ENCODE data around the gene ZNF326. TPM values are rescaled to one million over a fixed set of nuclear protein-coding genes. Genes with fewer than 3 reads are reported as not detected.
A peak's percentile ranks its signal among the peaks of the same experiment; 100 is the strongest.

The ZNF326 gene
- total and polyA plus RNA-seq, 4 donors: 15.7 to 61.2 (median 43.3) TPM

DNA sequence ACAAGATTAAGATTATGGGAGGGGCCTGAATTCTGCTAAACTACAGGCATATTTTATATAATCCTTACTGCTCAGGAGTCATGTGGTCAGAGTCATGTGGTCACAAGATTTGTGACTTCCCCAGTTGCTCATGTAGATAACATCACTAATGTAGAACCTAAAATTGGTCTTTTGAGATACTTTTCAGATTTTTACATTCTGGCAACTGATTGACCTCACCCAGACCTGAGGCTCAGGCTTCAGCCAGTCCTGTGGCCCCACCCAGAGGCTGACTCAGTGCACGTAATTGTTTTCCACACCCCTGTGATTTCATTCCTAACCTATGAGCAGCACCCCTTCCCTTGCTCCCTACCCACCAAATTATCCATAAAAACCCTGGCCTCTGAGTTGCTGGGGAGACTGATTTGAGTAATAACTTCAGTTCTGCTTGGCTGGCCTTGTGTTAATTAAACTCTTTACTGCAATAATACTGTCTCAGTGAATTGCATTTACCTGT, 41.7 kb upstream of the ZNF326 start:
- peak in 1 of 6 donors; percentile 15 for DNase-seq (ENCODE audit: low read depth in 4 of 6, low spot score in 6 of 6)
- 20% methylated on average over 1 of the region's 1 CpG for WGBS (ENCODE audit: insufficient coverage)
- no peak overlapping the region for H3K4me3 ChIP-seq (ENCODE audit: low read depth, low read length)
- no peaks in the 10 kb centered on the region for H3K4me1 ChIP-seq (ENCODE audit: control insufficient read depth, insufficient read depth, low read length)
- H3K27me3 ChIP-seq (ENCODE audit: control insufficient read depth, insufficient read depth, low read length): no peaks in the 10 kb centered on the region
- no peak overlapping the region for H3K27ac ChIP-seq (ENCODE audit: low read depth, low read length)
- no peaks in the 10 kb centered on the region for H3K36me3 ChIP-seq (ENCODE audit: control insufficient read depth, insufficient read depth, low read length)
- H3K9me3 ChIP-seq (ENCODE audit: control insufficient read depth, insufficient read depth, low read length): no peaks in the 10 kb centered on the region

DNA sequence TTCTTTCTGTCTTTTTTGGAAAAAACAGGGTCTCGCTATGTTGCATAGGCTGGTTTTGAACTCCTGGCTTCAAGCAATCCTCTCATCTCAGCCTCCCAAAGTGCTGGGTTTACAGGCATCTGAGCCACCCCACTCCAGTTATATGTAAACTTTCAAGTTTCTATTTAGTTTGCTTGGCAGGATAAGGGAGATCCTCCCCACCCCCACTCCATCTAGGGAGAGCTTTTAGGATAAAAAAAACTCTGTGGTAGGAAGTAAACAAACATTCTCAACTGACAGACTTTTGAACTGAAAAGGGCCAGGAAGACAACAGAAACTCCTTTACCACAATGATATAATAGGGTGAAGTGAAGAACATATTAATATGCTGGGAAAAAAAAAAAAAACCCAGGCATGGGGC, 41.0 kb upstream of the ZNF326 start:
- Histone ChIP-seq H3K4me1 (ENCODE audit: control insufficient read depth, insufficient read depth, low read length) (no peaks in the 10 kb centered on the region), H3K27ac (ENCODE audit: low read depth, low read length) (no peak overlapping the region), H3K27me3 (ENCODE audit: control insufficient read depth, insufficient read depth, low read length) (no peaks in the 10 kb centered on the region), H3K9me3 (ENCODE audit: control insufficient read depth, insufficient read depth, low read length) (no peaks in the 10 kb centered on the region), H3K4me3 (ENCODE audit: low read depth, low read length) (no peak overlapping the region), H3K36me3 (ENCODE audit: control insufficient read depth, insufficient read depth, low read length) (no peaks in the 10 kb centered on the region)
- 100% methylated on average over 1 of the region's 1 CpG for WGBS (ENCODE audit: insufficient coverage)
- no peak for DNase-seq (ENCODE audit: low read depth in 4 of 6, low spot score in 6 of 6)

DNA sequence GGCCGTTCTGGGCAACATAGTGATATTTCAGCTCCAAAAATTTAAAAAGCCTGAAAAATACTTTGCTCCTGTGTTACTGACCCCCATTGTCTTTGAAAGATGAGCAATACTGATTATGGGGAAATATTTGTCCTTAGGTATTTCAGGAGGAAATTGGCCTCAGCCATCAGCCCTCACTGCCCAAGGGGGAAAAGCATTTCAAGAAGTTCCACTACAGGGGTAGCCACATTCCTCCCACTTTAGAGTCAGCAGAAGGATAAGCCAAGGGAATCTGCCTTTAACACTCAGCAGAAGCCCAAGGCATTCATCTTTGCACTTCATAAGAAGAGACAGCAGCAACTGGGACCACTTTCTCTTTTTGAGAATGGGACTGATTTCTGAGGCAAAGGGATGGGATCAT, 40.5 kb upstream of the ZNF326 start:
- H3K36me3 ChIP-seq (ENCODE audit: control insufficient read depth, insufficient read depth, low read length): no peaks in the 10 kb centered on the region

DNA sequence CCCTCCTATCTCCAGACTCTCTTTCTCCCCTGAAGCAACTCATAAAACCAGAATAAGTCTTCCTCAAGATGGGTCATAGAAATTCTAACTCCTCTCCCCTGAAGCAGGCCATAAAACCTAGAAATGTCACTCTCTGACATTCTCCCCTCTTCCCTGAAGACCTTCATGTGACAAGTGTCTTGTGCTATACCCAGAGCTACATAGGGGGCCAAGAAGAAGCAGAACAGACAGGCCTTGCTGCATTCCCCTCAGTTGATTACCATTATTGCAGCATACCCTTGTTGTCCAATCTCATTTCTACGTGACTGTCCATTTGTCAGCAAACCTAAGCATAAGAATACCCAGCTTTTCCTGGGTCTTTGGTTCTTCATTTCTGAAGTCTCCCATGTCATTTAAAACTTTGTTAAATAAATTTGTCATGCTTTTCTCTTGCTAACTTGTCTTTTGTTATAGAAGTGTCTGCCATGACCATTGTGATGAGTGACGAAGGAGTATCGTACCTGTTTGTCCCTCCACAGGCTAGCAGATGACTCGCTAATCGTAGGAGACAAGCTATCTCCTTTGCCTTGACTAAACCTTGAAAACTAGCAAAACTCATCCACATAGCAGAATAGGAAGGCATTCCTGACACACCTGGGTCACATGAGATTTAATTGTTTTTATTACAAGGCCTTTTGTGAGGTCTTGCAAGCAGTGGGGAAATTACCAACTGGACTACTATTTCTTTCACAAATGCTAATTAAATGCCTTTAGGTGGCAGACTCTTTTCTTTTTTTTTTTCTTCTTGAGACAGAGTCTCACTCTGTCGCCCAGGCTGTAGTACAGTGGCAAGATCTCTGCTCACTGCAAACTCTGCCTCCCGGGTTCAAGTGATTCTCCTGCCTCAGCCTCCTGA, 39.4 kb upstream of the ZNF326 start:
- DNase-seq (ENCODE audit: low read depth in 4 of 6, low spot score in 6 of 6): no peak

More for the DNA sequence above, 40.5 kb upstream of the ZNF326 start:
- Histone ChIP-seq H3K27me3 (ENCODE audit: control insufficient read depth, insufficient read depth, low read length) (no peaks in the 10 kb centered on the region), H3K9me3 (ENCODE audit: control insufficient read depth, insufficient read depth, low read length) (no peaks in the 10 kb centered on the region), H3K27ac (ENCODE audit: low read depth, low read length) (no peak overlapping the region), H3K4me1 (ENCODE audit: control insufficient read depth, insufficient read depth, low read length) (no peaks in the 10 kb centered on the region), H3K4me3 (ENCODE audit: low read depth, low read length) (no peak overlapping the region)
- no peak for DNase-seq (ENCODE audit: low read depth in 4 of 6, low spot score in 6 of 6)
- 100% methylated on average over 1 of the region's 1 CpG for WGBS (ENCODE audit: insufficient coverage)

DNA sequence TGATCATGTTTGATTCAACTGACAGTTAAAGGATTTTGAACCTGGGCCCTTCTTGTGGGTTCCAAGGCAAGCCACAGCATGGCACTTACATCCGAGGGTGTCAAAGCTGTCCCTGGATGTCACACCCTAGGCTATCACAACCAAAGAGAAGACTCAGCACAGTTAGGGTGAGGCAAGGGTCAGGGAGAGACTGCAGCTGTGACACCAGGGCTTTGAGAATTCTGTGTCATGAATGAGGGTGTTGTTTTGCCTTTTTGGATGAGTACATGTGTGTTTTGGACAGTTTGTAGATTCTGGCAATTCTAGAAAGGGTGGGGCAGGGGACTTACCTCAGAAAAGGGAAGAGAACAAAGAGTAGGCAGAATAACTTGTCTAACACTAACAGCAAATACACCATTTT, 37.8 kb upstream of the ZNF326 start:
- no peak overlapping the region for H3K4me3 ChIP-seq (ENCODE audit: low read depth, low read length)
- H3K27me3 ChIP-seq (ENCODE audit: control insufficient read depth, insufficient read depth, low read length): no peaks in the 10 kb centered on the region
- H3K36me3 ChIP-seq (ENCODE audit: control insufficient read depth, insufficient read depth, low read length): no peaks in the 10 kb centered on the region
- no peak overlapping the region for H3K27ac ChIP-seq (ENCODE audit: low read depth, low read length)
- no peaks in the 10 kb centered on the region for H3K9me3 ChIP-seq (ENCODE audit: control insufficient read depth, insufficient read depth, low read length)
- no peaks in the 10 kb centered on the region for H3K4me1 ChIP-seq (ENCODE audit: control insufficient read depth, insufficient read depth, low read length)
- 25% methylated on average over 1 of the region's 1 CpG for WGBS (ENCODE audit: insufficient coverage)
- peak in 1 of 6 donors; percentile 32 for DNase-seq (ENCODE audit: low read depth in 4 of 6, low spot score in 6 of 6)

More for the DNA sequence above, 39.4 kb upstream of the ZNF326 start:
- no peaks in the 10 kb centered on the region for H3K27me3 ChIP-seq (ENCODE audit: control insufficient read depth, insufficient read depth, low read length)
- H3K27ac ChIP-seq (ENCODE audit: low read depth, low read length): no peak overlapping the region
- H3K4me1 ChIP-seq (ENCODE audit: control insufficient read depth, insufficient read depth, low read length): no peaks in the 10 kb centered on the region
- H3K36me3 ChIP-seq (ENCODE audit: control insufficient read depth, insufficient read depth, low read length): no peaks in the 10 kb centered on the region
- no peak overlapping the region for H3K4me3 ChIP-seq (ENCODE audit: low read depth, low read length)
- no peaks in the 10 kb centered on the region for H3K9me3 ChIP-seq (ENCODE audit: control insufficient read depth, insufficient read depth, low read length)
- 100% methylated on average over 6 of the region's 7 CpGs for WGBS (ENCODE audit: insufficient coverage)

DNA sequence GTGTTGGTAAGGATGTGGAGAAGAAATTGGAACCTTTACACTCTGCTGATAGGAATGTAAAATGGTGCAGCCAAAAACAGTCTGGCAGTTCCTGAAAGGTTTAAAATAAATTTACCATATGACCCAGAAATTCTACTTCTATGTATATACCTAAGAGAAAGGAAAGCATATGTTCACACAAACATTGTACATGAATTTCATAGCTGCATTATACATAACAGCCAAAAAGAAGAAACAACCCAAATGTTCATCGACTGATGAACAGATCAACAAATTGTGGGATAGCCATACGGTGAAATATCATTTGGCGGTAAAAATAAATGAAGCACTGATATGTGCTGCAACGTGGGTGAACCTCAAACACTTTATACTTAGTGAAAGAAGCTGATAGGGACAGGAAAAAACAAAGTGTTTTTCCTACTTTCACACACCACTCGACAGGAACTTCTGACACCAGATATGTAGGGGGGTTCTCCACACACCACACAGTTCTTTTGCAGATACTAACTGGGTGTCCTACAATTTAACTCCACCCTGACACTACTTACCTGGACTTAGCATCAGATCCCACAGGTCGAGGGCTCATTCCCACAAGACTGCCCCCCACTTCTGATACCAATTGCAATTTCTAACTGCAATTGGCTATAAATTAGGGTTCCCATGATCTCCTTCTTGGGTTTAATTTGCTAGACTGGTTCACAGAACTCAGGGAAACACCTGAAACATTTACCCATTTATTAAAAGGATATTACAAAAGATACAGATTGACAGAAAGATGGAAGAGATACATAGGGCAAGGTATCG, 35.9 kb upstream of the ZNF326 start:
- H3K27ac ChIP-seq (ENCODE audit: low read depth, low read length): no peak overlapping the region
- peak in 1 of 6 donors; percentile 70 for DNase-seq (ENCODE audit: low read depth in 4 of 6, low spot score in 6 of 6)
- WGBS (ENCODE audit: insufficient coverage): 85% methylated on average over 2 of the region's 7 CpGs
- H3K4me1 ChIP-seq (ENCODE audit: control insufficient read depth, insufficient read depth, low read length): no peaks in the 10 kb centered on the region
- no peaks in the 10 kb centered on the region for H3K36me3 ChIP-seq (ENCODE audit: control insufficient read depth, insufficient read depth, low read length)
- no peaks in the 10 kb centered on the region for H3K9me3 ChIP-seq (ENCODE audit: control insufficient read depth, insufficient read depth, low read length)
- no peaks in the 10 kb centered on the region for H3K27me3 ChIP-seq (ENCODE audit: control insufficient read depth, insufficient read depth, low read length)
- no peak overlapping the region for H3K4me3 ChIP-seq (ENCODE audit: low read depth, low read length)

DNA sequence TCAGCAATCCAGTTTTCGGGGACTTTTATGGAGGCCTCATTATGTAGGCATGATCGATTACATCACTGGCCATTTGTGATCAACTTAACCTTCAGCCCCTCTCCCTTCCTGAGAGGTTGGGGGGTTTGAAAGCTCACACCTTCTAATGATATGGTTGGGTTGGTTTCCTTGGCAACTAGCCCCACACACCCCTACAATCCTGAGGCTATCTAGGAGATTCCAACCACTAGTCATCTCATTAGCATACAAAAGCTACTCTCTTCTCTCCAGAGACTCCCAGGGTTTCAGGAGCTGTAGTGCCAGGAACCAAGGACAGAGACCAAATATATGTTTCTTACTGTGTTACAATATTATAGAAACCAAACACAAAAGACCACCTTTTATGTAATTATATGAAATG, 35.2 kb upstream of the ZNF326 start:
- Histone ChIP-seq H3K36me3 (ENCODE audit: control insufficient read depth, insufficient read depth, low read length) (no peaks in the 10 kb centered on the region), H3K9me3 (ENCODE audit: control insufficient read depth, insufficient read depth, low read length) (no peaks in the 10 kb centered on the region), H3K4me3 (ENCODE audit: low read depth, low read length) (no peak overlapping the region), H3K27ac (ENCODE audit: low read depth, low read length) (no peak overlapping the region), H3K27me3 (ENCODE audit: control insufficient read depth, insufficient read depth, low read length) (no peaks in the 10 kb centered on the region), H3K4me1 (ENCODE audit: control insufficient read depth, insufficient read depth, low read length) (no peaks in the 10 kb centered on the region)
- no peak for DNase-seq (ENCODE audit: low read depth in 4 of 6, low spot score in 6 of 6)
- WGBS (ENCODE audit: insufficient coverage): no CpG with 5 or more reads among the region's 2 CpGs

DNA sequence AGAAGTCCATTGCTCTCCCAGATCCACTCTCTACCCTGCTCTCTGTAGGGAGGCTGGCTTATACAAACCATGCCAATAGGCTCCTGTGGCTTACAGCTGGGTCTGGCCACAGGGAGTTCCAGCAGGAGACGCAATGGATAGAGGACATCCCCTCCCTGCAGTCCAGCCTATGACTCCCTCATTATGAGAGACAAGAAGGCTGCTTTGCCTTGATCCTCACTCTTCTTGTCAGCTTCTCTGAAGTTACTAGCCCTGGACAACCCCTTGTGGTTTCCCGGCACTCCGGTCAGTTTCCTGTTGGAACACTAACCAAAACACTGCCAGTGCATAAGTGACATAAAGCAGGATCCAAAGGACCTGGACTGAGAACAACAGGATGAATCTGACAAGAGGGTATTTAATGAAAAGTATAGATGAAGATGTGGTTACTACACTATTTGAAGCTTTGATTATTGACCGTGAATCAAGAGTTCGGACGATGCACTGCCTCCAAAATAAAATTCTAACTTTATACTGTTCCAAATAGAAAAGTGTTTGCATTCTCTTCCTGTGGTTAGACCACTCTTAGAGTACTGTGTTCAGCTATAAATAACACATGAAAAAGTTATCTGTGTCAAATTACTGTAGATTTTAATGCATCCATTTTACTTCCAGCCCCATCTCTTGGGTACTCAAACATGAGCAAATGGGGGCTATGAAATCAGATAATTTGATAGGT, 32.7 kb upstream of the ZNF326 start:
- H3K36me3 ChIP-seq (ENCODE audit: control insufficient read depth, insufficient read depth, low read length): no peaks in the 10 kb centered on the region
- H3K9me3 ChIP-seq (ENCODE audit: control insufficient read depth, insufficient read depth, low read length): no peaks in the 10 kb centered on the region

DNA sequence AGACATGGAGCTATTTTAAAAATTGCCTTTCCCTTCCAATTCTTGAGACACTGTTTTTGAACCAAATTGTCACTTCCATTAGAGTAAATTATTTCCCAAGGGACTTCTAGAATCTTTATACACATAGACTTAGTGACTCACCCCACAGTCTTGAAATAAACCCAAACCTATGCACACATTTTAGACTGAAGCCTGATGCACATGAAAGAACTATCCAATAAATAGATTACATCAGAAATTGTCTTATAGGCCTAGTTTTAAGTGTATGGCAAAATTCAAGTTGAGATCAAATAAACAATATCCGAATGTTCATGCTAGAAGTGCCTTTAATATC, 32.2 kb upstream of the ZNF326 start:
- H3K27ac ChIP-seq (ENCODE audit: low read depth, low read length): no peak overlapping the region
- H3K9me3 ChIP-seq (ENCODE audit: control insufficient read depth, insufficient read depth, low read length): no peaks in the 10 kb centered on the region
- DNase-seq (ENCODE audit: low read depth in 4 of 6, low spot score in 6 of 6): no peak
- no peak overlapping the region for H3K4me3 ChIP-seq (ENCODE audit: low read depth, low read length)
- WGBS (ENCODE audit: insufficient coverage): no CpG with 5 or more reads among the region's 1 CpG
- H3K36me3 ChIP-seq (ENCODE audit: control insufficient read depth, insufficient read depth, low read length): no peaks in the 10 kb centered on the region
- H3K4me1 ChIP-seq (ENCODE audit: control insufficient read depth, insufficient read depth, low read length): no peaks in the 10 kb centered on the region
- H3K27me3 ChIP-seq (ENCODE audit: control insufficient read depth, insufficient read depth, low read length): no peaks in the 10 kb centered on the region

More for the DNA sequence above, 32.7 kb upstream of the ZNF326 start:
- no peak for DNase-seq (ENCODE audit: low read depth in 4 of 6, low spot score in 6 of 6)
- Histone ChIP-seq H3K4me3 (ENCODE audit: low read depth, low read length) (no peak overlapping the region), H3K4me1 (ENCODE audit: control insufficient read depth, insufficient read depth, low read length) (no peaks in the 10 kb centered on the region), H3K27ac (ENCODE audit: low read depth, low read length) (no peak overlapping the region), H3K27me3 (ENCODE audit: control insufficient read depth, insufficient read depth, low read length) (no peaks in the 10 kb centered on the region)
- WGBS (ENCODE audit: insufficient coverage): 88% methylated on average over 1 of the region's 6 CpGs

All from spinal cord (tissue), 10 donors.